GM12891 (cell line): ENCODE measurements around the gene JADE1.

Source experiments
- DNase-seq: peaks from one replicate; pipeline ENCODE4 v3.0.0; 2011; ENCODE audit warnings: low spot score; ENCODE audit not compliant: insufficient read length
- FAIRE-seq: peaks from 2 replicates; lab custom pipeline; 2011; peaks lifted over from hg19 to GRCh38; lab: Jason Lieb, UNC
- PAX5 ChIP-seq: IDR thresholded peaks from 2 replicates; pipeline ENCODE4 v1.6.1; 2011; ENCODE audit warnings: low read length, moderate library complexity, mild to moderate bottlenecking; ENCODE audit not compliant: insufficient read depth, severe bottlenecking
- POLR2A ChIP-seq: IDR thresholded peaks from 2 replicates; pipeline ENCODE4 v1.6.1; 2011; ENCODE audit warnings: low read depth, low read length, control low read depth
- POLR2AphosphoS5 ChIP-seq: IDR thresholded peaks from 2 replicates; pipeline ENCODE4 v1.6.1; 2011; ENCODE audit warnings: low read depth, low read length, control low read depth
- POU2F2 ChIP-seq: IDR thresholded peaks from 2 replicates; pipeline ENCODE4 v1.6.1; 2011; ENCODE audit warnings: low read depth, mild to moderate bottlenecking, control low read depth, low read length, moderate library complexity
- SPI1 ChIP-seq: IDR thresholded peaks from 2 replicates; pipeline ENCODE4 v1.6.1; 2011; ENCODE audit warnings: low read depth, low read length, control low read depth
- TAF1 ChIP-seq: IDR thresholded peaks from 2 replicates; pipeline ENCODE4 v1.6.1; 2011; ENCODE audit warnings: low read depth, low read length, control low read depth

Gene JADE1

DNA sequence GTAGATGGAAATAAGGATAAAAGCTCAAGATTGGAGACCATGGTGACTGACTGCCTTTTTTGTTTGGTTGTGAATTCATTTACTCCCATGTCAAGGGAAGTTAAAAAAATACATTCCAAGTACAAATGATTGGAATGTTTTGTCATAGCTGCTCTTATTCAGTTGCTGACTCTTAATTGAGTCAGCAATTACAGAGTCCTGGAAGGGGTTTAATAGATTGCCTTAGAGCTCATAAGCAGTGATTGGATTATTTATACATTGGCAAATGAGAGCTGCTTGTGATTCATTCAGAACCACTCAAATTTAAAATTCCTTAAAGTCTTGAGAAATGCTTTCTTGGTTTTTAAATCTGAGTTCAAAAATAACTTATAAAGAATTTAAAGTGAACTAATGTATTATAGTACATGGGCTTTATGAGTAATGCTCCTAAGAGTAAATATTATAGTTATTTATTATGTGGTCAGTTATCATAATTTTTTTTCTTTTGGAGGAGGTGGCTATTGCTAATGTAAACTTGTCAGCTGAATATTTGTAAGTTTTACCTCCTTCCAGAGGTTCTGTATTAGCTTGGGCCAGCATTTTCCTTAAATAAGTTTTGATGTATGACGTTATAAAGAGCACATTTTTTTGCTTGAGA is 13.6 kb downstream of the JADE1 start:
- FAIRE-seq (no peak), DNase-seq (no peak)
- no peak for TF ChIP-seq SPI1
- TF ChIP-seq POLR2A: no peak
- TF ChIP-seq POLR2AphosphoS5: no peak
- TF ChIP-seq PAX5: no peak
- TF ChIP-seq TAF1: no peak
- TF ChIP-seq POU2F2: no peak

DNA sequence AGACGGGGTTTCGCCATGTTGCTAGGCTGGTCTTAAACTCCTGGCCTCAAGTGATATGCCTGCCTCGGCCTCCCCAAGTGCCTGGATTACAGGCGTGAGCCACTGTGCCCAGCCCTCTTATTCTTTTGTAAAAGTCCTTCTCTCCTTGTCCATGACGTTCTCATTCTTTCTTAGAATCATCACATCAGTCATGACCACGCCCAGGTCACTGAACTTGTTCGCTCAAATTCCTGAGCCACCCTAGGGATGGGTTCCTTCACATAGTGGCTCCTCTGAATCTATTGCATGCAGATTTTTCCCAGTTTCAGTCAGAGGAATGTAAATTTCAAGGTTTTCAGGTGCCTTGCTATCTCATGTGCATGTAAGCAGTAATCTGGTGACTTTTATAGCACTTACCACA is 15.7 kb downstream of the JADE1 start:
- no peak for DNase-seq
- no peak for FAIRE-seq
- TF ChIP-seq SPI1: no peak
- no peak for TF ChIP-seq POU2F2
- TF ChIP-seq POLR2AphosphoS5: no peak
- TF ChIP-seq POLR2A: no peak
- TF ChIP-seq TAF1: no peak
- TF ChIP-seq PAX5: no peak

DNA sequence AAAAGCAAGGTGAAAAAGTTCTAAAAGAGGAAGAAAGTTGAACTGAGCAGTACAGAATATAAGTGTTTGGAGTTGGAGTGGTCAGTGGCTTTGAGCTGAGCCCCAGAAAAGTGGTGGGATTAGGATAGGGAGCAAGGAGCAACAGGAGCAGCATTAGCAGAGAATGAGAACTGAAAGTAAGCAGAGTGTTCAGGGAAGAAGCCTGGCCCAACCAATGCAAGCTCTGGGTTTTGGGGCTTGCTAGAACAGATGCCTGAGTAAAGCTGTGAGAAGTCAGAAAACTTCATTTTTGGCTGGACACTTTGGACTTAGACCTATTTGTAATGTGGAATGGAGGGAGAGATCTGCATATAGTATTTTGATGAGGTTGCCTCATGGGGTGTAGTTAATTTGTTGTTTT is 17.8 kb downstream of the JADE1 start:
- TF ChIP-seq SPI1: peak; percentile 74
- TF ChIP-seq PAX5: no peak
- no peak for TF ChIP-seq POLR2AphosphoS5
- TF ChIP-seq POU2F2: no peak
- no peak for TF ChIP-seq POLR2A
- no peak for TF ChIP-seq TAF1
- peak; percentile 35 for FAIRE-seq
- no peak for DNase-seq

DNA sequence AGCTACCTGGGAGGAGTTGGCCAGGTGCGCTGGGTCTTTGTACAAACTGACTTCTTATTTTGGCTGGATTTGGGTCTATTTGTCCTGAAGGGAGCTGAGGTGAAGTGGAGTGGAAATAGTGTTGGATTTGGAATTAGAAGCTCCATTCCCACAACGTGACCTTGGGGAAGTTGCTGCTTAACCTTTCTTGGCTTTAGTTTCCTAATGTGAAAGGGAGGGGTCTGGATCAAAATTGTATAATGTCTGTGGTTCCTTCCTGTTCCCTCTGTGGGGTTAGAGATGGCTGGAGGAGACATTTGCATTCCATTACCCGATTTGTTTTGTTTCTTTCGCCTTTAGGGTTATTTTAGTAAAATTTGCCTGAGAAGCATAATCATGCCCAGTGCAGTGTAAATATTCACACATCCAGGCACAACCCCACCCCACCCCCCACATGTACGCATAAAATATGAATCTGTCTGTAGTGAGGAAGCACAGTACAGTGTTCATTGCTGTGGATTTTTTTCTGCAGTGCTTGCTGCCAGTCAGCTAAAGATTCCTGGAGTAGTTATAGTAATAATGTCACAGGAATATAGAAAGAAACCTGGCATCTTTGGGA is 21.5 kb downstream of the JADE1 start:
- TF ChIP-seq POU2F2 (peak; percentile 44; the same call in 1 of the 2 replicates), POLR2A (no peak)
- FAIRE-seq (no peak), DNase-seq (no peak)

DNA sequence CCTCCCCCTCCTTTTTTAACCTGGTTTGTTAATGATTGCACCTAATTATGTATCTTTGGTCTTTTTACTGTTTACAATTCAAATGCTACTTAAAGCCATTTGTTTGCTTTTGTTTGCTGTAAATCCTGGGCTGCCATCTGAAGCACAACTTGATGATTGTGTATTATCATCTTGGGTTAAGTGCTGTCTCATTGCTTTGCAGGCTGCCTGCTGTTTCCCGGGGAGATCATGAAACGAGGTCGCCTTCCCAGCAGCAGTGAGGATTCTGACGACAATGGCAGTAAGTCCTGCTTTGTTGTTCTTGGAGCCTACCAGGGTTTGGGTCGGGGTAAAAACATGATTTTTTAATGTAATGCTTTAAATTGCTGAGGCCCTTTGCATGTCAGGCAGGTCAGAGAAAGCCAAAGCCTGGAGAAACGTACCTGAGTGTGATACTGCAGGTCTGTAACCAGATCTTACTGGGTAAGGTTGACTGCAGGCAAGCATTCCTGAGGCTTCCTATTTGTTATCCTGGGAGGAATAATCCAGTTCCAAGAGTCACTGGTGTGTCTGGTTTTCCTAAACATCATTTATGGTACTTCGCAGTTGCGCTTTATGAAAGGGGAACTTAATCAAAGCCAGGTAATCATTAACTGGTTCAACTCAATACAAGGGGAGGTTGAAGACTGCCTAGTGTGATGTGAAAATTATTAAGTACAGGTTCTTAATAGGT is 22.2 kb downstream of the JADE1 start:
- peak; percentile 26 for FAIRE-seq
- DNase-seq: no peak
- TF ChIP-seq POLR2AphosphoS5: no peak
- no peak for TF ChIP-seq SPI1
- TF ChIP-seq POU2F2: no peak
- TF ChIP-seq PAX5: no peak
- no peak for TF ChIP-seq TAF1
- TF ChIP-seq POLR2A: no peak

DNA sequence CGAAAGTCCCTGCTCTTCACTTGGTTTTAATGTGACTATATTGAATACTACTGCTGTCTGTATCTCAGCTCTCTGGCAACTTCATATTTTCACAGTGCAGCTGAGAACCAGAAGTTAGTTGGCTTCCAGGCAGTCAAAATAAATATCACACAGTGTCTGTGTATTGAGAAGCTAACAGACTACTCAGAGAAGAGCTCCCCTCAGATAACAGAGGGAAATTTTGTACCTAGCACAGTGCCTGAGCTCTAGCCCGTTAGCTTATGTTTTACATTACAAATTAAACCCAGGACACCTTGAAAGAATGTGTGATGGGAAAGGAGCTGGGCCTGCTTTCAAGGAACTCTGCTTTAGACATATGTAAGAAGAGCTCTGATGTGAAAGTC is 22.7 kb downstream of the JADE1 start:
- FAIRE-seq (no peak), DNase-seq (no peak)
- TF ChIP-seq POU2F2 (no peak), POLR2A (no peak), TAF1 (no peak), SPI1 (no peak), PAX5 (no peak), POLR2AphosphoS5 (no peak)

DNA sequence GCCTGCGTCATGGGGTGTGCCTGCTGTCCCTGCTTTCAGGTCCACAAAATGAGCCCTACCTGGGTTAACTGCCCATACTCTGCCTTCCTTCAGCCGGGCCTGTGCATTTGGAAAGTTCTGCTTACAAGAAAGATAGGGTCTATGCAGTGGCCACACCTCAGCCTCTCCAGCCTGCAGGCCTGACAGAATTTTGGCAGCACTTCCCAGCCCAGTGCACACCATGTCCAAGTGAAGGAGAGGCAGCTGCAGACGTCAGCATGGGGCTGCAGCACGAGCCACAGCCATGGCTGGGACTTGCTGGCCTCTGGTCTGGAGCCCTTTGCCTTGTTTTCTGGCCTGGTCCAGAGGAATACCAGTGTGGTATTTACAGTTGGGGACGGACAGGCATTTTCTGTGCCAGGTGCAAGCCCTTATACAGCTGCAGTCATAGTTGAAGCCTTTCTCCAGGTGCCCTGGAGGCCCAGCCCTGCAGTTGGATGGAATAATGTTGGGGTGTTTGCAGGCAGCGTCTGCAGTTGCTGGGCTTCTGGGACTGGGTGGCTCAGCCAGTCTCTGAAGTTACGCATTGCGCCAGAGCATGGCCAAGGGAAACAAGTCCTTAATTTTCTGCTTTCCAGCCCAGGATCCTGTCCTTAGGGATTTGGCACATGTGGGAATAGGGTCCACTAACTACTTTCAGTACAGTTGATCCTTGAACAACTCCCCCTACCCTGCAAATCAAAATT is 26.2 kb downstream of the JADE1 start:
- DNase-seq (no peak), FAIRE-seq (no peak)
- no peak for TF ChIP-seq POU2F2
- TF ChIP-seq TAF1: no peak
- TF ChIP-seq POLR2A: no peak
- no peak for TF ChIP-seq PAX5
- TF ChIP-seq POLR2AphosphoS5: no peak
- no peak for TF ChIP-seq SPI1

DNA sequence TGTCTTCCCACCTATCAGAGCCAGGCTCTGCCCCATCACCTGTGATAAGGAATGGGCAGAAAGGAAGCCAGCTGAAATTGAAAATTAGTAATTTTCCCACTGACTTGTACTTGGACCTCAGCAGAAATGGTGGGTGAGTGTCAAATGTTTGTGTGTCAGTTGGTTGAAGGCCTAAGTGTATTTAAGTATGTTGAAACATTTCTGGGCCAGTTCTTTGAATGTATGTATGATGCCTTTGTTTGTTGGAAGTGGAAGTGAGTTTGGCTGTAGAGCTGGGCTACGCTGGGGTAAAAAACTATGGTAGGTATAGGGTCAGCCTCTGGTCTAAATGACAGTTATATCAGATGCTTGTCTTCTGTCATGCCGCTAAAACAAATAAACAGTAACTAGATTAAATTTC is 27.7 kb downstream of the JADE1 start:
- DNase-seq: no peak
- no peak for FAIRE-seq

DNA sequence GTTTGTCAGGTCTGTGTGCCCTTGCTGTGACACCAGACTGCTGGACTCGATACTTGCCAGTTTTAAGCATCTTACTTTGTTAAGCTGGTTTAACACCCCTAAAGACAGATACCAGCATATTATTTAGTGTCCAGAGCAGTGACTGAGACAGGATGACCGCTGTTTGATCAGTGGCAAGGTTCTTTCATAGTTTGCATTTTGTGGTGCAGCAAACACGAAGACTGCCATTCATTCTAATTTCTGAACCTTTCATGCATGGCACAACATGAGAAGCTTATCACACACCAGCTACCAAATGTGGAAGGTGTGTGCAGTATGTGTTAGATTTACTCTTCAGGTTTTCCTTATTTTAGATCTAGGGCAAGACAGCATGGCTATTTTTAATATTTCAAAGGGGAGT is 28.2 kb downstream of the JADE1 start:
- FAIRE-seq (peak; percentile 67), DNase-seq (no peak)
- TF ChIP-seq PAX5 (no peak), POLR2A (no peak), SPI1 (no peak), TAF1 (no peak), POLR2AphosphoS5 (no peak), POU2F2 (no peak)

More for the DNA sequence above, 27.7 kb downstream of the JADE1 start:
- TF ChIP-seq POLR2A: no peak
- no peak for TF ChIP-seq SPI1
- no peak for TF ChIP-seq POLR2AphosphoS5
- no peak for TF ChIP-seq TAF1
- no peak for TF ChIP-seq PAX5
- no peak for TF ChIP-seq POU2F2
